PC-9 (cell line): Measurements from ENCODE around the gene YAF2.

Source experiments
- EZH2 ChIP-seq: fragments of 200-600 bp; sonication (generic); IDR thresholded peaks from 2 replicates; pipeline ENCODE4 v1.8.0; 2017; ENCODE audit warnings: antibody characterized with exemption, low read depth
- TF ChIP-seq, protein P1 (sequence below): fragments of 200-600 bp; sonication (generic); conservative IDR thresholded peaks from 2 replicates; pipeline ENCODE4 v1.6.1; 2017; ENCODE audit warnings: mixed run types, antibody characterized with exemption, mild to moderate bottlenecking, moderate library complexity

DNA sequence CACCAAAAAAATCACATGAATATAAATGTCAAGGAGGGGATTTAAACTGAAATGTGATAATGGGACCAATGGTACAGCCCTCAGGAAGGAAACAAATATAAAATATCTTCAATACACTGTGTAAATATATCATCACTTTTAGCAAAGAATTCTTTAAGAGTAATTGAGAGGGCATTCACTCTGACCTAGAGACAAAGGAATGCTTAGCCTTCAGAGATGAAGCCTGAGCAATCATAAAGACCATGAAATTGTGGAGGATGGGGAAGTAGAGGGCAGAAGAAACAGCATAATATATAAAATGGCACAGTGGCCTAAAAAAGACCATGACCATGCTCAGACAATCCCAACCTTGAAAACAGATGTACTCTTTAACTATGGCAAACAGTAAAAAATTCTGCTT lies 20.4 kb downstream of the YAF2 start:
- TF ChIP-seq, protein P1, sequence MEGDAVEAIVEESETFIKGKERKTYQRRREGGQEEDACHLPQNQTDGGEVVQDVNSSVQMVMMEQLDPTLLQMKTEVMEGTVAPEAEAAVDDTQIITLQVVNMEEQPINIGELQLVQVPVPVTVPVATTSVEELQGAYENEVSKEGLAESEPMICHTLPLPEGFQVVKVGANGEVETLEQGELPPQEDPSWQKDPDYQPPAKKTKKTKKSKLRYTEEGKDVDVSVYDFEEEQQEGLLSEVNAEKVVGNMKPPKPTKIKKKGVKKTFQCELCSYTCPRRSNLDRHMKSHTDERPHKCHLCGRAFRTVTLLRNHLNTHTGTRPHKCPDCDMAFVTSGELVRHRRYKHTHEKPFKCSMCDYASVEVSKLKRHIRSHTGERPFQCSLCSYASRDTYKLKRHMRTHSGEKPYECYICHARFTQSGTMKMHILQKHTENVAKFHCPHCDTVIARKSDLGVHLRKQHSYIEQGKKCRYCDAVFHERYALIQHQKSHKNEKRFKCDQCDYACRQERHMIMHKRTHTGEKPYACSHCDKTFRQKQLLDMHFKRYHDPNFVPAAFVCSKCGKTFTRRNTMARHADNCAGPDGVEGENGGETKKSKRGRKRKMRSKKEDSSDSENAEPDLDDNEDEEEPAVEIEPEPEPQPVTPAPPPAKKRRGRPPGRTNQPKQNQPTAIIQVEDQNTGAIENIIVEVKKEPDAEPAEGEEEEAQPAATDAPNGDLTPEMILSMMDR: no peak
- no peak for TF ChIP-seq EZH2
